GM18951 (cell line): ENCODE measurements around the gene PCSK5.

Source experiments
- POLR2A ChIP-seq: IDR thresholded peaks from 4 replicates; pipeline ENCODE4 v1.6.1; 2011; ENCODE audit warnings: mild to moderate bottlenecking; ENCODE audit not compliant: insufficient read length, insufficient read depth; ENCODE audit errors: extremely low read depth
- in situ Hi-C: fragments of 300-500 bp; cut with MboI; formaldehyde crosslinking; loops from one replicate; pipeline ENCODE4 v1.12.0; 2022; ENCODE audit warnings: low sequenced_read_pairs, mixed read lengths, inconsistent platforms; ENCODE audit not compliant: unreplicated experiment

PCSK5 gene

DNA sequence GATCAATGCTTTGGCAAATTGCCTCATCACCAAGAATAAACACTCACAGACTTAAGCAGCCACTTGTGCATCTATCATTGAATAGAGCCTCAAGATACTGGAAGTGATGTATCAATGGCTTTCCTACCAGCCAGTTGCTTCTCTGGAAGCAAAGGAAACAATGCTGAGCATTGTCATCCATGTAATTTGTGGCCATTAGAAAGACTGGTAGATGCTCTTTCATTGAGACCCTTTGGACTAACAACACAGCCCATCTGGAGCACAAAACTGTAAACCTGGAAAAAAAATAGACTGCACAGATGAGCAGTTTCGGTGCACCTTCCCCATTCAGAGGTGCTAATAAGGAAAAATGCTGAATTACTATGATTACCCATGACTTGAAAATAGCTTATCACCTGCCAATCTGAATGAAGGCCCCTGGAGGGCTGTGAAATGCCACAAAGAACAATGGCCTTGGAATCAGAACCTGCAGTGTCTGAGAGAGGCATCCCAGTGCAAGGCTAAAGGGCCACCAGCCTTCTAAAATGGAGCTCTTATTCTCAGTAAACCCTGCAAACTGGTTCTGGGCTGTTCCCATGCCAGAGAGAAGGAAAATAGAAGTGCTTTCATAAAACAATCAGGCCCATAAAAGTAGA is 376.3 kb downstream of the PCSK5 start:
- no peak for TF ChIP-seq POLR2A
- in situ Hi-C loops = no loop called here

DNA sequence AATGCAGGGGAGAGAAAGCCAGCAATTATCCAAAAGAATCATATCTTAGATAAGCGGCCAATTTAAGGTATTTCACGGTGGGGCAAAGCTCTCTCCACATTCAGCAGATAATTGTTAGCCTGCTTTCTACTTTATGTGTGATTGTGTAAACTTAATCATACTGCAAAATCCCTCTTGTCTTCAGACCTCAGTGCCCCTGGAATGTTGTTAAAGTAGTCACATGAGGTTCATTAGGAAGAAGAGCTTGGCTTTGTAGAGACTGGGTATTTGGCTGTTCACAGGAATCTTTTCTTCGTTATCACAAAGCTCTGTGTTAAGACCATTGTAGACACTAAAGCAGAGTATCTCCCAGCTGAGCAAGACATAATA is 376.8 kb downstream of the PCSK5 start:
- in situ Hi-C loops = no loop called here
- no peak for TF ChIP-seq POLR2A

DNA sequence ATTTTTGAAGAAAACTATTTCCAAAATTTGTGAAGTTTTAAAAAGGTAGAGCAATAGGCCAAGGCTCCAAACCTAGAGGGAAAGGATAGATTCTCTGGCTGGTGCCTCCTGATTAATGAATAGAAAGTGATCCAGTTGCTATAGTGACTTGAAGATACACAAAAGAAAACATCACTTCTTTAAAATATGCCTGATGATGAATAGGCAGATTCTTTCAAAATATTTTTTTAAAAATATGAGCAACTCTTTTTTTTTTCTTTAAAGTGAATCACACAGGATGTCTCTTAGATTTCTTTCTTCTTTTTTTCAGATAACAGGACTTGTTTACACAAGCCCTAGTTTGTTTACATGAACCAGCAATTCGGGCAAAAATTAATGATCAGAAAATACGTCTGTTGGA is 379.3 kb downstream of the PCSK5 start:
- TF ChIP-seq POLR2A = no peak
- in situ Hi-C loops = no loop called here

DNA sequence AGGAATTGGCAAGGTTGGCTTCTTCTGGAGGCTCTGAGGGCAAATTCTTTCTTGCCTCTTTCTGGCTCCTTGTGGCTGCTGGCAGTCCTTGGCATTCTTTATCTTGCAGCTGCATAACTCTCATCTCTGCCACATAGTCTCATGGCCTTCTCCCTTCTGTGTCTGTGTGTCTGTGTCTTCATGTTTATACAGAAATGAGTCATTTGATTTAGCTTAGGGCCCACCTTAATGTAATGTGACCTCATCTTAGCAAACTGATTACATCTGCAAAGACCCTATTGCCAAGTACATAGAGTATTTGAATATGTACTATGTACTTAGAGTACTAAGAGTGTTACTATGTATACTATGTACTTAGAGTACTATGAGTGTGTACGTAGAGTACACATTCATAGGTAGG is 381.3 kb downstream of the PCSK5 start:
- in situ Hi-C loops = no loop called here
- no peak for TF ChIP-seq POLR2A

DNA sequence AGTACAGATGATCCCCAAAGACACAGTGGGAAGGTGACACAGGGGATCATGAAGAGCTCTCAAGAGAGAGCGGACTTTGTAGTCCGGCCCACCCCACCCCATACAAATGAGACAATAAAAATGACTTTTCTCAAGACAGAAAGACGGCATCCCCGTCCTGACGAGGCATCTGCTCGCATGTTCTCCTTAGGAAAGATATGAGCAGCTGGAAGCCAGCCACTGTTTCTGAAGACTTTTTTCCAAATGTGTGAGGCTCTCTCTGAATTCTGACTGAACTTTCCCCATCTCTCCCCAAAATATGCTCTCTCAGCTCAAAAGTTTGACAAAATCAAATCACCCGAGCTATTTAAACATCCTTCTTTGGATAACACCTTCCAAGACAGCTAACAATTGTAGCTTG is 398.6 kb downstream of the PCSK5 start:
- in situ Hi-C loops = loop anchor here (25.0 kb wide), 1 partner anchor 1027 kb away; no protein-coding TSS in a partner anchor
- TF ChIP-seq POLR2A = no peak

DNA sequence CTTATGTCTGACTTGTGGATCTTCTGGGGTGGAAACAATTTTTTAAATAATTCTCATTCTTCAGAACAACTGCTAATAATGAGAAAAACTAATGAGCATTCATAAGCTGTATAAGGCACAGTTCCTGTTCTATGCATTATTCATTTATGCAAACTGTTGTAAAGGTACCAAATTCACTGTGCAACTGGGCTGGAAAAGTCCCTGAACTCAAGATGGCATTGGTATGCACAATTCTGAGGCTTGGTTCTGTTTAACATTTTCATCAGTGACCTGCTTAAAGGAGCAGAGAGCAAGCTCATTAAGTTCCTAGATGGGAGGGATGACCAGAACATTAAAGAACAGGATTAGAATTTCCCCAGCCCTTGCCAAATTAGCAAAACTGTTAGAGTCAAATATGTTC is 399.2 kb downstream of the PCSK5 start:
- in situ Hi-C loops = loop anchor here (25.0 kb wide), 1 partner anchor 1027 kb away; no protein-coding TSS in a partner anchor
- TF ChIP-seq POLR2A = no peak

DNA sequence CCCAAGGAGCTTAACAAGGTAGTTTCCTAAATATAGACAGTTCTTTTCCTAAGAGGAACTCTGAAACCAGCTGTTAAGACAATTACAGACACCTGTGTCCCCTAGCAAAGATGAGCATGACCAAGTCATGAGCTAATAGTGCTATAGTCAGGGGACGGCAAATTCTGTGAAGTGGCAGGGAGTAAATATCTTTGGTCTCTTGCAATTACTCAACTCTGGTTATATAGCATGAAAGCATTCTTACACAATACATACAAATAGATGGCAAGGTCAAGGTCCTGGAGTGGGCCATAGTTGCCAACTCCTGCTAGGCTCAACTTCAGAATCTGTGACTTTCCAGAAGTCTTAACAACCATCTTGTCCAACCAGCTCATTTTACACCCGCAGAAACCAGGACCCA is 400.1 kb downstream of the PCSK5 start:
- TF ChIP-seq POLR2A = no peak
- in situ Hi-C loops = loop anchor here (25.0 kb wide), 1 partner anchor 1028 kb away; no protein-coding TSS in a partner anchor

DNA sequence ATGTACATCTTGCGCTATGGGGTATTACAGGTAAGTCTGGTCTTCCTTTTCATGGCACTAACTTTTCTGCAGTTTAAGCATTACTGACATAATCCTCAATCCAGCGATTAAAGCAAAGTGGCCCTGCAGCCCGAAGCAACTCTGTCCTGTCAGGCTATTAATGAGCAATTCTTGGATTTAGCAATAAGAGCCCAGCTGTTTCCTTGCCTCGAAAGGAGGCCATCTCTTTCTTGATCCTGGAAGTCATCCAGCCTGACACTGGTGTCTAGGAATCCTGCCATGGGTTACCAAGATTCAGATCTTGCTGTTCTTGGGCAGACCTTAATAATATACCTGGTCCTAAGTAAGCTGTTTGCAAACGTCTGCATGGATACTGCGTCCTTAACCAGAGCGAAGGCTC is 401.8 kb downstream of the PCSK5 start:
- TF ChIP-seq POLR2A = no peak
- in situ Hi-C loops = loop anchor here (25.0 kb wide), 1 partner anchor 1030 kb away; no protein-coding TSS in a partner anchor

DNA sequence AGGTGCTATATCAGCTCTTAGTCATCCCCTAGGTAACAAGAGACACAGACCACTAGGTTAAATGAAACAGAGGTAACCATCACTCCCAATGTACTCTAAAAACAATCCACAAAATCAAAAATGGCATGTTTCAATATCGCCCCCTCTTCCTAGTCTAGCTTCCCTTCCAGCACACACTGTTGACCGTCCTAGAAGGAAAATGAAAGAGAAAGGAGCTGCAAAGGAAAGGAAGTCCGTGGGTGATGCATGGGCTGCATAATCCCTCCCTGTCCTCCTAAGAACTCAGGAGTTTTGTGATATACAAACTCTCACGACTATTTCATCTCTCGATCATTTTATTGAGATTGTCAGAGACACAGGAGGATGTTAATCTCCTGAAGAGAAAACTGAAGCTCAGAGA is 402.2 kb downstream of the PCSK5 start:
- in situ Hi-C loops = loop anchor here (25.0 kb wide), 1 partner anchor 1030 kb away; no protein-coding TSS in a partner anchor

DNA sequence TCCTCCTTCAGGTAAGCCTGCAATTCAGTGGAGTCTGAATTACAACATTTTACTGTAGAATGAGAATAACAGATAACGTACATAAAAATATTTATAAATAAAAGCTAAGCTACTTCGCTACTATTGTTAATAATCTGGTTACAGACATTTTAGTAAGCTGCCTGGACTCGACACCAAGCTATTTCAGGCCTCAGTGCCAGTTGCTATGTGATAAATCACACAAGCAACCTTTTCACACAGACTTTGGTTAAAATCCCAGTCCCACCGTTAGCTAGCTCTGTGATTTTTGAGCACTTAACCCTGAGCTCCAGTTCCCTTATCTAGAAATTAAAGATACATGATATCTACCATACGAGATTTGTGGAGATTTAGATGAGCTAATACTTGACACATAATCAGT is 403.8 kb downstream of the PCSK5 start:
- no peak for TF ChIP-seq POLR2A
- in situ Hi-C loops = loop anchor here (25.0 kb wide), 1 partner anchor 1032 kb away; no protein-coding TSS in a partner anchor

More for the DNA sequence above, 402.2 kb downstream of the PCSK5 start:
- TF ChIP-seq POLR2A = no peak

DNA sequence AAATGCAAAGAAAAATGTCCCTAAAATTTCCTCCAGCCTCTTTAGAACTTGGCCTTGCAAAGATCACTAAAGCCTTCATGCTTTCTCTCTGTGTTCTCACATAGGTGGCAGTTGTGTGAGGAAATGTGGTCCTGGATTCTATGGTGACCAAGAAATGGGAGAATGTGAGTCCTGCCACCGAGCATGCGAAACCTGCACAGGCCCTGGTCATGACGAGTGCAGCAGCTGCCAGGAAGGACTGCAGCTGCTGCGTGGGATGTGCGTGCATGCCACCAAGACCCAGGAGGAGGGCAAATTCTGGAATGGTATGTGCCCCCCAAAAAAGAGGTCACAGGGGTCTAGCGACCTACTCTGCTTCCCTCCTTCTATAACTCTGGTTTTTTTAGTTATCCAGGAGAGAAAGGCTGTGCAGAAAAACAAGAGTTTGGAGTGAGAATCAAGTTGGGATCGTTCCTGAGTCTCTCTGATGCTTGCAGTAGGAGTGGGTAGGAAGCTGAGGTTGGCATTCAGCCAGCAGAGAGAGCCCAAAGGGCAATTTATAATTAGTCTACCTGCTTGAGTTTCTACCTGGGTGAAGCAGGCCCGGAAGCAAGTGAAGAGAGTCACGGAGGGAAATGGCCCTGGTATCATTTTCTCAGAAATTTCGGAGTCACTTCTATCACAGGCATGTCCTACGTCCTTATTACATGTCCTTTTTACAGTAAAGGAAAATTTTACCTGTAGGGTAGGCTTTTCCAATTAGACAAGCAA is 406.3 kb downstream of the PCSK5 start:
- no peak for TF ChIP-seq POLR2A
- in situ Hi-C loops = loop anchor here (25.0 kb wide), 1 partner anchor 1034 kb away; no protein-coding TSS in a partner anchor

DNA sequence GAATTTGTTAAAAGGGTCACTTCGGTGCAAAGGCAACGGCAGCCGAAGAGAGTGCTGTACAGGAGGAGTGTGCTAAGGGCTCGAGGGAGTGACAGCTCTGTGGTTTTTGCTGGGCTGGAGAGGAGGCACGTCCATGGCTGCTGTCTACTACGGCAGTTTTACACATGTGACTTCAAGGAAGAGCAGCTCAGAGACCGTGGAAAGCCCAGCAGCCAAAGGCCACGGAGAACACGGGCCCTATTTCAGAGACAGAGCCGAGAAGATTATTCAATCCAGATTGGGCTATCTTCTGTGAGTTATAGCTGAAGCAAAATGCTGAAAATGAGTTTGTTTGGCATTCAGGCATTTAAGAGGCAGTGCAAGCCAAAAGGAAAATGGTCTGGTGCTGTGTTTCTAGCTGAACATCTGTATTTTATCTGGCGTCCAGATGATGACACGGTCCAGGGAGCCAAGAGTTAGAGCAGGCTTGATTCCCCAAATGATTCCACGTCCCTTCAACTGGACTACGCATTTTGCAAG is 407.3 kb downstream of the PCSK5 start:
- in situ Hi-C loops = loop anchor here (25.0 kb wide), 1 partner anchor 1035 kb away; no protein-coding TSS in a partner anchor
- TF ChIP-seq POLR2A = no peak

DNA sequence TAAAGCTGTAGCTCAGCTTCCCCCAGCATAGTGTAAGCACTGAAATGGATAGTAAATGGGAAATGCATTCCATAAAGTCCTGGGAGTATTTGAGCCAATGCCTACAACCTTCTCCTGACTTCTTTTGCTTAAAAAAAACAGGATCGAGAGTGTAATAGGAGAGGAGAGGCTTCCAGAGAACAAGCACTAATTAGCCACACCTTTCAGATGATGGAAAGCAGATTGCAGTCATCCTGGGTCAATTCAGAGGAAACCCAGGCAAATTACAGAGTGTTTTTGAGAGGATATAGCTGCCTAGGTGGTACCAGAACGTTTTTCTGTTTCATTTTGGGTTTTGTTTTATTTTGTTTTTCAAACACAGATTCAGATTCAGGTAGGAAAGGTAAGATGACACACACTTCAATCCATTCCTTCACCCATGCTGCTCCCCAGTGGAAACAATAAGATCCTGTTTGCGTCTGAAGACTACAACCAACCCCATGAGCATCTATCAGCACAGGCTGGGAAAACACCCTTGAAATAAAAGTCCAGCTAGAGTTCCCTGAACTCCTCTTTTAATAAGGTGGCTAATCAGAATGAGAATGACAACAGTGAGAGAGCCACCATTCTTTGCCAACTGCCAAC is 408.2 kb downstream of the PCSK5 start:
- no peak for TF ChIP-seq POLR2A
- in situ Hi-C loops = loop anchor here (25.0 kb wide), 1 partner anchor 1036 kb away; no protein-coding TSS in a partner anchor
